AG10803 (cell line): ENCODE data around the gene MAB21L4.

Source experiments
- DNase-seq: peaks from one replicate; pipeline ENCODE4 v3.0.0; 2010; ENCODE audit warnings: low read depth
- H3K4me3 ChIP-seq: 2 replicates; pipeline ENCODE4 v1.5.1; 2011; ENCODE audit warnings: mild to moderate bottlenecking, low read length, control low read depth
- TF ChIP-seq, protein P1 (sequence below): conservative IDR thresholded peaks from 2 replicates; pipeline ENCODE4 v1.5.1; 2011; ENCODE audit warnings: mild to moderate bottlenecking, low read length, control low read depth, inconsistent platforms

The MAB21L4 gene

DNA sequence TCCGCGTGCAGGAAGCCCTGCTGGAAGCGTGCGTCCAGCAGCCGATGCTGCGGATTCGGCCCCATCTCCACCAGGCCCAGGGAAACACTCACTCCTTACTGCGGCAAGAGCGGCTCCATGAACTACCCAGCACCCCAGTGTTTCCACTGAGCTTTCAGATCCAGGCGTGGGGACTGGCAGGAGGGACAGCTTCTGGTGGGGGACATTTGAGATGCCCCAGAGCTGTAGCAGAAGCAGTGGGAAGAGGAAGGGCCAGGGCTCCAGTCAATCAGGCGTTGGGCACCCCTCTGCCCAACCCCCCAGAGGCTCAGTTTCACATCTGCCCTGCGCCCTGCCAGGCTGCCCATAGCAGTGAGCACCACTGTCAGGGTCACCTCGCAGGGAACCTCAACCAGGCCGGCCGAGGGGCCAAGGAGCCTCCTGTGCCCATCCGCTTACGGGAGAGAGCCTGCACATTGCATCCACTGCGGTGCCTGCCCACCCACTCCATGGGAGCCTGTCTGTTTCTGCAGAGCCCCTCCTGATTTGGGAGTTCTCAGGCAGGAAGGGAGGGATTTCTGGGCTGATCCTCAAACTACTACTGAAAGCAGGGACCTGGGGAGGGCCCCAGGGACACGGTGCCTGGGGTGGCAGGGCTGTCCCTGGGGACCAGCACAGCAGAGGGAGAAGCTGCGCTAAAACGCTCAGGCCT, 22.7 kb downstream of the MAB21L4 start:
- DNase-seq = no peak
- TF ChIP-seq, protein P1, sequence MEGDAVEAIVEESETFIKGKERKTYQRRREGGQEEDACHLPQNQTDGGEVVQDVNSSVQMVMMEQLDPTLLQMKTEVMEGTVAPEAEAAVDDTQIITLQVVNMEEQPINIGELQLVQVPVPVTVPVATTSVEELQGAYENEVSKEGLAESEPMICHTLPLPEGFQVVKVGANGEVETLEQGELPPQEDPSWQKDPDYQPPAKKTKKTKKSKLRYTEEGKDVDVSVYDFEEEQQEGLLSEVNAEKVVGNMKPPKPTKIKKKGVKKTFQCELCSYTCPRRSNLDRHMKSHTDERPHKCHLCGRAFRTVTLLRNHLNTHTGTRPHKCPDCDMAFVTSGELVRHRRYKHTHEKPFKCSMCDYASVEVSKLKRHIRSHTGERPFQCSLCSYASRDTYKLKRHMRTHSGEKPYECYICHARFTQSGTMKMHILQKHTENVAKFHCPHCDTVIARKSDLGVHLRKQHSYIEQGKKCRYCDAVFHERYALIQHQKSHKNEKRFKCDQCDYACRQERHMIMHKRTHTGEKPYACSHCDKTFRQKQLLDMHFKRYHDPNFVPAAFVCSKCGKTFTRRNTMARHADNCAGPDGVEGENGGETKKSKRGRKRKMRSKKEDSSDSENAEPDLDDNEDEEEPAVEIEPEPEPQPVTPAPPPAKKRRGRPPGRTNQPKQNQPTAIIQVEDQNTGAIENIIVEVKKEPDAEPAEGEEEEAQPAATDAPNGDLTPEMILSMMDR = no peak
- H3K4me3 ChIP-seq = no peak overlapping the region

- H3K4me3 ChIP-seq = no peak overlapping the region
- TF ChIP-seq, protein P1 = no peak
- DNase-seq = no peak
These were observed 23.4 kb downstream of the MAB21L4 start for GRCh38 chr2:240872317-240873097.

DNA sequence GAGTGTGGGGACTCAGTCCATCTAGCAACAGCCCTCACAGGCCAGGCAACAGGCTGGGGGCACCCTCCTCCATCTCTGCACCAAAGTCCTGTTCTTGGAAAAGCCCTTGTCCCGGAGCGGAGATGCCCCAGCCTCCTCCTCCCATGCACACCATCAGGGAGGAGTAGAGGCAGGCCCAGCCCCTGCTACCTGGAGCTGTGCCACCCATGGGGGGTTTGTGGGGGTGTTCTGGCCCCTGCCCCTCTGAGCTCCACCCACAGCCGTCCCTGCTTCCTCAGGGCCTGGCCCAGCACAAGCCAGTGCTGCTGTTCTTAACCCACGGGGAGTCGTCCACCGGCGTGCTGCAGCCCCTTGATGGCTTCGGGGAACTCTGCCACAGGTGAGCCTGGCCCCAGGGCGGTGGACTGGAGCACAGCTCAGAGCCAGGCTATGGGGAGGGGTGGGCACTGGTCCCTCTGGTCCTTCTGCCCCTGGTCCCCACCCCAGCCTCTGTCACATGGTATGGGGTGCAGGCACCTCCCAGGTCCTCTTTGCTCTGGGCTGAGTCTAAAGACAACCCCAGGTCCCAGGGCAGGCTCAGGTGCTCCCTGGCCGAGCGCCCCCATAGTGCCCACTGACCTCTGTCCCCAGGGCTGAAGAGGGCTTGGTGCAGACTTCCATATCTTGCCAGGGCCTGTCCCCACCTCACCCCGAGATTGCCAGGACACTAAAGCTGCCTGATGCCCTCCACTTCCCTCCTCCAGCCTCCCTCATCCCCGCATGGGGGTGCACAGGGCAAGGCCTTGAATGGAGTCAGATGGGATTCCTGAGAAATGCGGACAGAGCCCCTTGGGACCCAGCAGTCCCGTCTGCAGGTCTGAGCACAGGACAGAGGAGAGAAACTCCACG, 24.6 kb downstream of the MAB21L4 start:
- TF ChIP-seq, protein P1 = no peak
- H3K4me3 ChIP-seq = no peak overlapping the region
- DNase-seq = no peak

DNA sequence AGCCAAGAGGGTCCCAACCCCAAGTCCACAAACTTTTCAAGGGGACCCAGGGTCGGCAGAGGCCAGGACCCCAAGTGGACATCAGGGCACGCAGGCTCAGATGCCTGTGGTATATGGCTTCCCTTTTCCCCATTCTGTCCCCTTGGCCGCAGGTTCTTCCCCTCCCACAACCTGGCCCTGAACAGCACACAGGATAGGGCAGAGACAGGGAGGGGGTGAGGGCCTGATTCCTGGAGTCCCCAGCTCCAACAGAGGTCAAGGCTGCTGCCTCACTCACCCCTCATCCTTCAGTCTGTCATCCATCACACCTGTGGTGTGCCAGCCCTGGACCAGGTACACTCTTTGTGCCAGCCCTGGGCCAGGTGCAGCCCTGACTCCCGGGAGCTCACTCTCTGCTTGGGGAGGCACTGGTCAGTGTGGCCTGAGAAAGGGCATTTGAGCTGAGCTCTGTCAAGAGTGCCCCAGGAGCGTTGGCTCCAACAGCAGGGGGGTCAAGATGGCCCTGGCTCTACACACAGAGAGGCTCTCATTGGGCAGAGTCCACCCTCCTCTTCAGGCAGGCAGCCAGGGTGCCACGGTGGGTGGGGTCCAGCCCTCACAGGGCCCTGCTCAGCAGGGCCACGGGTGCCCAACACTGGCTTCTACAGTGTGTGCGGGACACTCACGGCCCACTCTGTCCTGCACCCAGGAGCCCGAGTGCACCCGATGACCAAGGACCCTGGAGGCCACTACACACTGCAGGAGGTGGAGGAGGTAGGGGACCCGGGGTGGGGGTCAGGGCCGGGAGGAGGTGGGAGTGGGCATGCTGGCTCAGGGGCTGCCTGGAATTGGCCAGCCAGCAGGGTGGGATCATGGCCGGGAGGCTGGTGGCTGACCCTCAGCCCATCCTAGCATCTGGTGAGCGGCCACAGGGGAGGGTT, 25.7 kb downstream of the MAB21L4 start:
- TF ChIP-seq, protein P1 = no peak
- H3K4me3 ChIP-seq = no peak overlapping the region
- DNase-seq = no peak

DNA sequence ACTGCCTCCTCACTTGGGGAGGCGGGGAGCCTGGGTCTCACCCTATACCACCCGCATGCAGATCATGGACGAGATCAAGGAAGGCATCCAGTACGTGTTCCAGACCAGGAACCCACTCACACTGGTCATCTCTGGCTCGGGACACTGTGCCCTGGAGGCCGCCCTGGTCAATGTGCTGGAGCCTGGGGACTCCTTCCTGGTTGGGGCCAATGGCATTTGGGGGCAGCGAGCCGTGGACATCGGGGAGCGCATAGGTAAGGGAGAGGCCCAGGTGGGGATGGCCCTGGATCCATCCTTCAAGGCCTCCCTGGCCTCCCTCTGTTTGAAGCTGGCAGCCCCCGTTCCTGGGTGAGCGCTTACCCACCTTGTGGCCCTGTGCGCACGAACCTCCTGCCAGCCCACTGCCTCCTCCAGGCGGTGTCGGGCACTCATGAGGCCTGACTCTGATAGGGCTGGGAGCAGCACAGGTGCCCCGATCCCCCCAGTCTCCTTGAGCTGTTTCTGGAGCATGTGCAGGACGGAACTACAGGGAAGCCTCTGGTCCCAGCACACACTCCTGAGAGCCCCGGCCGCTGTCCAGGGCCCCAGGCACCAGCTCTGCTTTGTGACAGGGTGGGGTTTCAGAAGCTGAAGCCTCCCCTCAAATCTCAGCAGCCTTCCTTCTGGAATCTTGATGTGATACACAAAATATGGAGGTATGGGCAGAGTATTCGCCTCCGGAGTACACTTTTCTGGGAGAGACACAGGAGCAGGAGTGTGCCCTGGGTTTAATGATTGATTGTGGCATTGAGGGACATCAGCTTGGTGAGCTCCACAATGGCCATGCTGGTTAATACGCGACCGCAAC, 26.6 kb downstream of the MAB21L4 start:
- TF ChIP-seq, protein P1 = no peak

More for the DNA sequence above, 26.6 kb downstream of the MAB21L4 start:
- no peak for DNase-seq
- H3K4me3 ChIP-seq = no peak overlapping the region
